A172 (cell line): ENCODE data around the gene LXN. TPM values are rescaled to one million over a fixed set of nuclear protein-coding genes. Genes with fewer than 3 reads are reported as not detected.

ENCODE experiments used
- total RNA-seq: library from RNA; depleted of rRNA; stranded (reverse); fragments of >200 nt; shearing (Covaris generic); gene quantifications from 2 replicates; pipeline ENCODE4 v1.2.3, GENCODE V29; 2014; rRNA removed

The LXN gene
- total RNA-seq, 1 experiment from 2014 or later = not detected

Other genes with a start within 250 kb of the LXN start
- gene MLF1, start 101.5 kb downstream of the LXN start, total RNA-seq = 28.8 and 29.7 TPM in 2 replicates
- 58.2 and 107 TPM in 2 replicates for gene GFM1, start 28.1 kb downstream of the LXN start, total RNA-seq
- not detected in 2 replicates for gene RARRES1, start 59.8 kb upstream of the LXN start, total RNA-seq
- gene MFSD1, start 129.4 kb upstream of the LXN start, total RNA-seq = 92.7 and 109 TPM in 2 replicates